Ishikawa (cell line): ENCODE measurements around the gene ZFP69B.

Experiments
- CEBPB ChIP-seq: IDR thresholded peaks from 2 replicates; pipeline ENCODE4 v1.6.1; 2012
- CREB1 ChIP-seq: IDR thresholded peaks from 2 replicates; pipeline ENCODE4 v1.6.1; 2012; ENCODE audit warnings: low read depth
- EGR1 ChIP-seq: IDR thresholded peaks from 2 replicates; pipeline ENCODE4 v1.6.1; 2012
- EP300 ChIP-seq: IDR thresholded peaks from 2 replicates; pipeline ENCODE4 v1.6.1; 2012; ENCODE audit warnings: borderline replicate concordance
- FOXM1 ChIP-seq: IDR thresholded peaks from 2 replicates; pipeline ENCODE4 v1.6.1; 2012; ENCODE audit warnings: low read depth, borderline replicate concordance
- NFIC ChIP-seq: IDR thresholded peaks from 2 replicates; pipeline ENCODE4 v1.6.1; 2012
- RAD21 ChIP-seq: IDR thresholded peaks from 2 replicates; pipeline ENCODE4 v1.6.1; 2012; ENCODE audit warnings: low read depth
- TAF1 ChIP-seq: IDR thresholded peaks from 2 replicates; pipeline ENCODE4 v1.6.1; 2012; ENCODE audit warnings: low read depth, mild to moderate bottlenecking
- TCF12 ChIP-seq: IDR thresholded peaks from 2 replicates; pipeline ENCODE4 v1.6.1; 2012; ENCODE audit warnings: low read depth
- TEAD4 ChIP-seq: IDR thresholded peaks from 2 replicates; pipeline ENCODE4 v1.6.1; 2012
- YY1 ChIP-seq: IDR thresholded peaks from 2 replicates; pipeline ENCODE4 v1.6.1; 2012; ENCODE audit warnings: low read depth
- ZBTB7A ChIP-seq: IDR thresholded peaks from 2 replicates; pipeline ENCODE4 v1.6.1; 2012; ENCODE audit warnings: low read depth
- TF ChIP-seq, protein P1 (sequence below): IDR thresholded peaks from 2 replicates; pipeline ENCODE4 v1.6.1; 2012; ENCODE audit warnings: low read depth, mild to moderate bottlenecking
- TF ChIP-seq, protein P2 (sequence below): IDR thresholded peaks from 2 replicates; pipeline ENCODE4 v1.6.1; 2012
- TF ChIP-seq, protein P3 (sequence below): IDR thresholded peaks from 2 replicates; pipeline ENCODE4 v1.6.1; 2012

ZFP69B gene

DNA sequence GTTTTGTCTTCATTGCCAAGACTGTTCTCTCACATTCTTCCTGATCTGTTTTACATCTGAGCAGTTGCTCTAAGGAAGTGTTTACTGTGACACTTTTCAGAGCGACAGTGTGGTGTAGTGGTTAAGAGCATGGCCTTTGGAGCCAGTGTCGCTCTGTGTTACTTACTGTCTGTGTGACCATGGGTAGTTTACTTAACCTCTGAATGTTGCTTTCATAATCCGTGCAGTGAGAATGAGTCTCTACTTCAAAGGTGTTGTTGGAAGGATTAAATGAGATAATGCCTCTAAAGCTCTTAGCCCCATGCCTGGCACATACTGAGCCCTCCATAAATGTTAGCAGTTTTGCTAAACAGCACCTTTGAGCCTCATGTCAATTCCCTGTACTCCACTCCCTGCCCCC lies 35.9 kb upstream of the ZFP69B start:
- TF ChIP-seq CEBPB (no peak), CREB1 (no peak), EGR1 (no peak), TAF1 (no peak)

DNA sequence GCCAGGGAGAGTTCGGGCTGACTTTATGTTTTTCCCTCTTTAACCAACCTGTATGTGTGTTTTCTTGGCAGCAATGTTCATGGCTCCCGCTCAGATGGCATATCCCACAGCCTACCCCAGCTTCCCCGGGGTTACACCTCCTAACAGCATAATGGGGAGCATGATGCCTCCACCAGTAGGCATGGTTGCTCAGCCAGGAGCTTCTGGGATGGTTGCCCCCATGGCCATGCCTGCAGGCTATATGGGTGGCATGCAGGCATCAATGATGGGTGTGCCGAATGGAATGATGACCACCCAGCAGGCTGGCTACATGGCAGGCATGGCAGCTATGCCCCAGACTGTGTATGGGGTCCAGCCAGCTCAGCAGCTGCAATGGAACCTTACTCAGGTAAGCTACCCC lies 33.6 kb upstream of the ZFP69B start:
- TF ChIP-seq YY1 (no peak), NFIC (no peak), CEBPB (no peak), TAF1 (no peak), FOXM1 (no peak), EGR1 (no peak), RAD21 (no peak), CREB1 (no peak), ZBTB7A (no peak), TEAD4 (no peak), TCF12 (no peak), EP300 (no peak)
- TF ChIP-seq, protein P1, sequence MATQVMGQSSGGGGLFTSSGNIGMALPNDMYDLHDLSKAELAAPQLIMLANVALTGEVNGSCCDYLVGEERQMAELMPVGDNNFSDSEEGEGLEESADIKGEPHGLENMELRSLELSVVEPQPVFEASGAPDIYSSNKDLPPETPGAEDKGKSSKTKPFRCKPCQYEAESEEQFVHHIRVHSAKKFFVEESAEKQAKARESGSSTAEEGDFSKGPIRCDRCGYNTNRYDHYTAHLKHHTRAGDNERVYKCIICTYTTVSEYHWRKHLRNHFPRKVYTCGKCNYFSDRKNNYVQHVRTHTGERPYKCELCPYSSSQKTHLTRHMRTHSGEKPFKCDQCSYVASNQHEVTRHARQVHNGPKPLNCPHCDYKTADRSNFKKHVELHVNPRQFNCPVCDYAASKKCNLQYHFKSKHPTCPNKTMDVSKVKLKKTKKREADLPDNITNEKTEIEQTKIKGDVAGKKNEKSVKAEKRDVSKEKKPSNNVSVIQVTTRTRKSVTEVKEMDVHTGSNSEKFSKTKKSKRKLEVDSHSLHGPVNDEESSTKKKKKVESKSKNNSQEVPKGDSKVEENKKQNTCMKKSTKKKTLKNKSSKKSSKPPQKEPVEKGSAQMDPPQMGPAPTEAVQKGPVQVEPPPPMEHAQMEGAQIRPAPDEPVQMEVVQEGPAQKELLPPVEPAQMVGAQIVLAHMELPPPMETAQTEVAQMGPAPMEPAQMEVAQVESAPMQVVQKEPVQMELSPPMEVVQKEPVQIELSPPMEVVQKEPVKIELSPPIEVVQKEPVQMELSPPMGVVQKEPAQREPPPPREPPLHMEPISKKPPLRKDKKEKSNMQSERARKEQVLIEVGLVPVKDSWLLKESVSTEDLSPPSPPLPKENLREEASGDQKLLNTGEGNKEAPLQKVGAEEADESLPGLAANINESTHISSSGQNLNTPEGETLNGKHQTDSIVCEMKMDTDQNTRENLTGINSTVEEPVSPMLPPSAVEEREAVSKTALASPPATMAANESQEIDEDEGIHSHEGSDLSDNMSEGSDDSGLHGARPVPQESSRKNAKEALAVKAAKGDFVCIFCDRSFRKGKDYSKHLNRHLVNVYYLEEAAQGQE, result no peak
- TF ChIP-seq, protein P2, sequence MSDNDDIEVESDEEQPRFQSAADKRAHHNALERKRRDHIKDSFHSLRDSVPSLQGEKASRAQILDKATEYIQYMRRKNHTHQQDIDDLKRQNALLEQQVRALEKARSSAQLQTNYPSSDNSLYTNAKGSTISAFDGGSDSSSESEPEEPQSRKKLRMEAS, result no peak

DNA sequence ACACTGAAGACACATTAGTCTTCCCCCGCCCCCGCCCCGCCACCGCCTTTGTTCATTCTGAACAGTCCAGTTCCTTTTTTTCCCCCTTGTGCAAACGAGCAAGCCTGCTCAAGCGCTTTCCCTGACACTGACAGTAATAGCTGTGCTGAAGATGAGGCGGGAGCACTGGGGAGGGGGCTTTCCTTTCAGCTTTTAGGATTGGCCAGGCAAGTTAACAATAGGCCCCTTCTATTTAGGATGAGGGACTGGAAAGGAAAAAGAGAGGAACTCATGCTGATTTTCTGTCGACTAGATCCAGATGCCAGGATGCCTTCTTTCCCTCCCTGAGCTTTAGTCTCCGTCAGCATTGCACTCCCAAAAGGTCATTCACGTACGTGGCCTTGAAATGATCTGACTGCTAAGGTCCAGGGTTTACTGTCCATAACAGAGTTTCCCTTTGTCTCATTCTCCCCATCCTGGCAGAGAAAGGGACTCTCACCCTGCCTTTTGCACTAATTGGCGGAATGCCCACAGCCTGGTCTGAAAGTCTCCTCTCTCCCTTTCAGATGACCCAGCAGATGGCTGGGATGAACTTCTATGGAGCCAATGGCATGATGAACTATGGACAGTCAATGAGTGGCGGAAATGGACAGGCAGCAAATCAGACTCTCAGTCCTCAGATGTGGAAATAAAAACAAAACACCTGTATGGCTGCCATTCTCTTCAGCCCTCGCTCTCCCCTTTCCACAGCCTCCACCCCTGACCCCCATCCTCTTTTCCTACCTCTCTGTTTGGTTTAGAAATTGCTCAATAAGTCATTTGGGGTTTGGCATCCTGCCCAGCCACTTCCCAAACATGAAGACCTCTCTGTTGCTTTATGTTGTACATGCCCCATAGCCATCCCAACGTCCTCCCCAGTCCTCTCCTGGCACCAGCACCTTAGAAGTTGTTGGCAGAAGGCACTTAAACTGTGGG lies 28.6 kb upstream of the ZFP69B start:
- TF ChIP-seq RAD21 (no peak), ZBTB7A (no peak), YY1 (no peak), EGR1 (no peak), FOXM1 (no peak)
- TF ChIP-seq, protein P3, sequence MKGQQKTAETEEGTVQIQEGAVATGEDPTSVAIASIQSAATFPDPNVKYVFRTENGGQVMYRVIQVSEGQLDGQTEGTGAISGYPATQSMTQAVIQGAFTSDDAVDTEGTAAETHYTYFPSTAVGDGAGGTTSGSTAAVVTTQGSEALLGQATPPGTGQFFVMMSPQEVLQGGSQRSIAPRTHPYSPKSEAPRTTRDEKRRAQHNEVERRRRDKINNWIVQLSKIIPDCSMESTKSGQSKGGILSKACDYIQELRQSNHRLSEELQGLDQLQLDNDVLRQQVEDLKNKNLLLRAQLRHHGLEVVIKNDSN, result no peak
- TF ChIP-seq, protein P2, result no peak

DNA sequence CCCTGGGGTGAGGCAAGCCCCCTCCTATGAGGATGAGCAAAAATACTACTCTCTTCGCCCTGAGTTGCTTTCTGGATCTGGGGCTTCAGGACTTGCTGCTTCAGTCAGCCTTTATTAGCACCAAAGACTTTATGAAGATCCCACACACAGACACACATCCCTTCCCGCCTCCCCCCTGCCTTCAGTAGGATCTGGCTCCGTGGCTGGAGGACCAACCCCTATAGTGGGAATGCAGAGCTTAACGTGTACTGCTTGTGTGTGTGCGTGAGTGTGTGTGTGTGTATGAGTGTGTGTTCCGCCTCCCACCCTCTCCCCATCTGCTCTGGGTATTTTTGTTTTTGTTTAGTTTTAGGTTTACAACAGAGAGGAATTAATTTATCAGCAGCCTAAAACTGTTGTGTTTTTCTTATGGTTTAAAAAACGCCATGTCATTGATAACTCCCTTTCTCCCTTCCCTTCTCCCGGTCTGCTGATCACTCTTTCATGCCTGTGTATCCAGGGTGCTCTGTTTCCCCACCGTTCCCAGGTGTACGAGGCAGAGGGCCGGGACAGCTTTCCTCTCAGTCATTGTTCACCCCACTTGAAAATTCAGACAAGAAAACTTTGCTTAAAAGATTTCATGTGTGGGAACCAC lies 27.5 kb upstream of the ZFP69B start:
- TF ChIP-seq EGR1 (no peak), YY1 (no peak), RAD21 (no peak), CEBPB (no peak), TAF1 (no peak), CREB1 (no peak), EP300 (no peak), ZBTB7A (no peak), TEAD4 (no peak), NFIC (no peak), TCF12 (no peak), FOXM1 (no peak)
- TF ChIP-seq, protein P2, result no peak
- TF ChIP-seq, protein P3, result no peak
- TF ChIP-seq, protein P1, result no peak

DNA sequence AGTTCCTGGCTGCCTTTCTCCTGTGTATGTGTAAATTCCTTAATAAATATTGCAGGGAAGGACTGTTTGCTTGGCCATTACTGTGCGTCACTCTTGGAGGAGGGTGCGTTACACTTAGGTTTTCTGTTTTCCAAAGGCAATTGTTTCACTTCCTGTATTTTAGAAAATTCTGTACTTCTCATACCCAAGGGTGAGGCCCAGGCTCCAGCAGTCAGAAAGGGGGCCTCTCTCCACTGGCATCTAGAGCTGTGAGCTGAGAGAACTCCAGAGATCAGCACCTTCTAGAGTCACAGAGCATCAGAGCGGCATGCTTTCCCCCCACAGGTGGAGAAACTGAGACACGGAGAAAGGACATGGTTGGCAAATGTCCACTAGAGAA lies 27.0 kb upstream of the ZFP69B start:
- TF ChIP-seq TEAD4, result no peak
- no peak for TF ChIP-seq TCF12
- TF ChIP-seq, protein P2, result no peak
- no peak for TF ChIP-seq FOXM1
- TF ChIP-seq, protein P3, result no peak
- TF ChIP-seq YY1, result no peak
- TF ChIP-seq EP300, result no peak
